H54 (cell line): Measurements from ENCODE around the gene WDR81.

Experiments
- DNase-seq: peaks from one replicate; pipeline ENCODE4 v3.0.0; 2011; ENCODE audit warnings: low spot score, mixed read lengths; ENCODE audit not compliant: insufficient read length
- FAIRE-seq: peaks from 3 replicates; lab custom pipeline; 2011; peaks lifted over from hg19 to GRCh38; lab: Jason Lieb, UNC
- POLR2A ChIP-seq: IDR thresholded peaks from 2 replicates; pipeline ENCODE4 v1.6.1; 2011; ENCODE audit warnings: low read depth, mild to moderate bottlenecking, low read length

Gene WDR81

GRCh38 chr17:1709403-1709951, 15.0 kb upstream of the WDR81 start:
- no peak for FAIRE-seq
- no peak for DNase-seq
- TF ChIP-seq POLR2A, result no peak

GRCh38 chr17:1709971-1710806, 14.3 kb upstream of the WDR81 start, which contains the start of gene TLCD2:
TSS of gene TLCD2 (minus strand) at chr17:1710377. CDS start at chr17:1710242, 135 bp downstream.
- TF ChIP-seq POLR2A, result peak; percentile 56; the same call in 1 of the 2 replicates
- DNase-seq (peak; percentile 78), FAIRE-seq (no peak)

GRCh38 chr17:1710807-1711553, 13.5 kb upstream of the WDR81 start:
- 0 out of 2 replicates have a peak, but pooled peaks have one; percentile 20 for TF ChIP-seq POLR2A
- DNase-seq (no peak), FAIRE-seq (no peak)

GRCh38 chr17:1711804-1712203, 12.7 kb upstream of the WDR81 start:
- no peak for DNase-seq
- FAIRE-seq, result no peak
- no peak for TF ChIP-seq POLR2A

- DNase-seq (no peak), FAIRE-seq (no peak)
- no peak for TF ChIP-seq POLR2A
Observed at GRCh38 chr17:1712271-1712670, 12.2 kb upstream of the WDR81 start.

- no peak for FAIRE-seq
- no peak for DNase-seq
- TF ChIP-seq POLR2A, result no peak
Observed at GRCh38 chr17:1713160-1713877, 11.2 kb upstream of the WDR81 start.

GRCh38 chr17:1713878-1714426, 10.6 kb upstream of the WDR81 start:
- no peak for TF ChIP-seq POLR2A
- no peak for DNase-seq
- no peak for FAIRE-seq

GRCh38 chr17:1714427-1714979, 10.0 kb upstream of the WDR81 start:
- no peak for FAIRE-seq
- peak; percentile 85 for DNase-seq
- no peak; the same call in 1 of the 2 replicates for TF ChIP-seq POLR2A

- peak; percentile 54; the same call in 1 of the 2 replicates for TF ChIP-seq POLR2A
- FAIRE-seq (no peak), DNase-seq (peak; percentile 82)
Observed at GRCh38 chr17:1714980-1715802, 9.3 kb upstream of the WDR81 start.

- FAIRE-seq (no peak), DNase-seq (no peak)
- TF ChIP-seq POLR2A, result no peak
Observed at GRCh38 chr17:1715803-1716075, 8.8 kb upstream of the WDR81 start.

- peak; percentile 100 for TF ChIP-seq POLR2A
- FAIRE-seq (peak; percentile 79), DNase-seq (peak; percentile 96)
Observed at GRCh38 chr17:1716076-1716911, 8.2 kb upstream of the WDR81 start.
